ENCODE data around the gene ETHE1.

DNA sequence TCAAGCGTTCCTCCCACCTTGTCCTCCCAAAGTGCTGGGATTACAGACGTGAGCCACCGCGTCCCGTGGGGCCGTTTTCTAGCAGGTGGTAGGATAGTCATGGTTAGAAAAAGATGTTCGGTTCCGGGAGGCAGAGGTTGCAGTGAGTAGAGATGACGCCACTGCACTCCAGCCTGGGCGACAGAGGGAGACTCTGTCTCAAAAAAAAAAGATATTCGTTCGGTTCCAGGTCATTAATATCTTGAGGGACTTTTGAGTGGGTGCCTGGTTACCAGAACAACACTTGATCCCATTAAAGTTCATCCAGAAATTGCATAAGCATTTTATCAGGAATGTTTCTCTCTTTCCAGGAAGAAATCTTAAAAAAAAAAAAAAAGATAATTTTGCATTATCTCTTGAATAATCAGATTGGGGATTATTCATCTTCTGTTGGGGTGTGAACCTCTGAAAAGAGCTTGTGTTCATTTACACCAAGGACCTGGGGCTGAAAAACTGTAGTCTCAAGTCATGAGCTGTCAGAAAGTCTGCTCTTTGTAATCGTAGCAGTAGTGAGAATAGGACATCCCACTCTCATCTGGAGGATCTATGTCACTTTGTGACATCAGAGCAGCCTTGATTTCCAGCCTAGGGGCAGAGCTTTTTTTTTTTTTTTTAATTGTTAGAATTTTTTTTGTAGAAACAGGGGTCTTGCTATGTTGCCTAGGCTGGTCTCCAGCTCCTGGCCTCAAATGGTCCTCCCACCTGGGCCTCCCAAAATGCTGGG, 1.0 kb upstream of the ETHE1 start:
- TF ChIP-seq, protein P1, sequence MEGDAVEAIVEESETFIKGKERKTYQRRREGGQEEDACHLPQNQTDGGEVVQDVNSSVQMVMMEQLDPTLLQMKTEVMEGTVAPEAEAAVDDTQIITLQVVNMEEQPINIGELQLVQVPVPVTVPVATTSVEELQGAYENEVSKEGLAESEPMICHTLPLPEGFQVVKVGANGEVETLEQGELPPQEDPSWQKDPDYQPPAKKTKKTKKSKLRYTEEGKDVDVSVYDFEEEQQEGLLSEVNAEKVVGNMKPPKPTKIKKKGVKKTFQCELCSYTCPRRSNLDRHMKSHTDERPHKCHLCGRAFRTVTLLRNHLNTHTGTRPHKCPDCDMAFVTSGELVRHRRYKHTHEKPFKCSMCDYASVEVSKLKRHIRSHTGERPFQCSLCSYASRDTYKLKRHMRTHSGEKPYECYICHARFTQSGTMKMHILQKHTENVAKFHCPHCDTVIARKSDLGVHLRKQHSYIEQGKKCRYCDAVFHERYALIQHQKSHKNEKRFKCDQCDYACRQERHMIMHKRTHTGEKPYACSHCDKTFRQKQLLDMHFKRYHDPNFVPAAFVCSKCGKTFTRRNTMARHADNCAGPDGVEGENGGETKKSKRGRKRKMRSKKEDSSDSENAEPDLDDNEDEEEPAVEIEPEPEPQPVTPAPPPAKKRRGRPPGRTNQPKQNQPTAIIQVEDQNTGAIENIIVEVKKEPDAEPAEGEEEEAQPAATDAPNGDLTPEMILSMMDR (IDR thresholded peaks at IDR 0.05): no peak
- TF ChIP-seq POLR2A (IDR thresholded peaks at IDR 0.05): no peak
